Gastroesophageal sphincter (tissue), 4 donors: ENCODE measurements around the gene ASPG. TPM values are rescaled to one million over a fixed set of nuclear protein-coding genes. Genes with fewer than 3 reads are reported as not detected.

ENCODE experiments used
- ATAC-seq: fragments of 150-250 bp; one replicate; pipeline ENCODE4 v1.9.1; 2016; ENCODE audit warnings: mild to moderate bottlenecking, moderate library complexity
- H3K27ac ChIP-seq, 4 donors: fragments of 200-600 bp; sonication (generic) in 3 of 4; 1 replicate in 3 of 4; 2 replicates in 1 of 4; pipeline ENCODE4 v1.5.1; 2016 to 2019
- H3K27me3 ChIP-seq: fragments of 200-600 bp; sonication (generic); one replicate; pipeline ENCODE4 v1.5.1; 2019
- H3K36me3 ChIP-seq, 2 donors: fragments of 200-600 bp; sonication (generic); one replicate each; pipeline ENCODE4 v1.5.1; 2019; ENCODE audit warnings: control low read depth in 1 of 2
- H3K4me1 ChIP-seq, 3 donors: fragments of 200-600 bp; sonication (generic); 1 replicate in 2 of 3; 2 replicates in 1 of 3; pipeline ENCODE4 v1.5.1; 2016 to 2019; ENCODE audit warnings: control low read depth in 2 of 3
- H3K4me3 ChIP-seq, 2 donors: fragments of 200-600 bp; sonication (generic); one replicate each; pipeline ENCODE4 v1.5.1; 2019; ENCODE audit warnings: mild to moderate bottlenecking in 1 of 2, moderate library complexity in 1 of 2
- H3K9me3 ChIP-seq, 3 donors: fragments of 200-600 bp; sonication (generic); one replicate each; pipeline ENCODE4 v1.5.1; 2017 to 2019; ENCODE audit warnings: control low read depth in 2 of 3
- CTCF ChIP-seq, 4 experiments: fragments of 200-600 bp in 2 of 4; fragments of 450-650 bp in 2 of 4; sonication (generic) in 1 of 4; IDR thresholded peaks; one replicate each; pipeline ENCODE4 v1.5.1; 2017 to 2019; ENCODE audit warnings: antibody characterized with exemption in 4 of 4, mild to moderate bottlenecking in 2 of 4, moderate library complexity in 2 of 4
- EP300 ChIP-seq: sonication (generic); formaldehyde crosslinking; IDR thresholded peaks from one replicate; pipeline ENCODE4 v1.6.1; 2017; ENCODE audit warnings: antibody characterized with exemption, mild to moderate bottlenecking
- POLR2A ChIP-seq, 2 donors: fragments of 450-650 bp; IDR thresholded peaks; one replicate each; pipeline ENCODE4 v1.6.1; 2017; ENCODE audit warnings: antibody characterized with exemption in 2 of 2, mild to moderate bottlenecking in 2 of 2, moderate library complexity in 1 of 2
- POLR2AphosphoS5 ChIP-seq: sonication (generic); formaldehyde crosslinking; IDR thresholded peaks from one replicate; pipeline ENCODE4 v1.6.1; 2017; ENCODE audit warnings: antibody characterized with exemption
- WGBS, 2 donors: methylation state at CpG; one replicate each; pipeline ENCODE4 v1.1.5; 2018; ENCODE audit warnings: low coverage in 1 of 2; 5-methylcytosine and 5-hydroxymethylcytosine counted together
- total RNA-seq, 4 donors: library from RNA; depleted of rRNA; stranded (reverse); fragments of >200 nt; gene quantifications; one replicate each; pipeline ENCODE4 v1.1.0, GENCODE V29; 2016

ASPG gene
- total RNA-seq, 4 donors from 2014 or later, result 0.13 to 1.1 TPM; not detected in 2

GRCh38 chr14:104085889-104086201, 345 bp downstream of the ASPG start:
- Histone ChIP-seq H3K9me3 (peaks cover 0 to 5% (median 0%) of the 10 kb centered on the region in 3 donors), H3K4me1 (peaks cover 0 to 7% (median 0%) of the 10 kb centered on the region in 3 donors), H3K27me3 (peaks cover 65% of the 10 kb centered on the region), H3K27ac (no peak overlapping the region), H3K36me3 (no peaks in the 10 kb centered on the region), H3K4me3 (peak overlapping the region in 1 of 2 donors; percentile 39)
- ATAC-seq, result no peak
- TF ChIP-seq EP300 (no peak), POLR2AphosphoS5 (no peak), POLR2A (IDR thresholded peaks at IDR 0.05) (no peak), CTCF (IDR thresholded peaks at IDR 0.05) (no peak)
- WGBS, 2 donors, result no CpG with 5 or more reads among the region's 29 CpGs

GRCh38 chr14:104086210-104086660, 735 bp downstream of the ASPG start:
- no peak for ATAC-seq
- peaks cover 0 to 5% (median 0%) of the 10 kb centered on the region in 3 donors for H3K9me3 ChIP-seq
- no peaks in the 10 kb centered on the region for H3K36me3 ChIP-seq
- H3K27me3 ChIP-seq, result peaks cover 65% of the 10 kb centered on the region
- peaks cover 0 to 7% (median 0%) of the 10 kb centered on the region in 3 donors for H3K4me1 ChIP-seq
- no peak overlapping the region for H3K4me3 ChIP-seq
- no peak overlapping the region for H3K27ac ChIP-seq
- WGBS, 2 donors, result no CpG with 5 or more reads among the region's 13 CpGs
- TF ChIP-seq POLR2AphosphoS5 (no peak), POLR2A (IDR thresholded peaks at IDR 0.05) (no peak), CTCF (IDR thresholded peaks at IDR 0.05) (no peak), EP300 (no peak)

- Histone ChIP-seq H3K4me1 (peaks cover 0 to 7% (median 0%) of the 10 kb centered on the region in 3 donors), H3K9me3 (peaks cover 0 to 5% (median 0%) of the 10 kb centered on the region in 3 donors), H3K27ac (no peak overlapping the region), H3K27me3 (peaks cover 66% of the 10 kb centered on the region), H3K36me3 (no peaks in the 10 kb centered on the region), H3K4me3 (no peak overlapping the region)
- TF ChIP-seq POLR2A (IDR thresholded peaks at IDR 0.05) (no peak), POLR2AphosphoS5 (no peak), EP300 (no peak), CTCF (IDR thresholded peaks at IDR 0.05) (no peak)
- ATAC-seq, result no peak
- 51 to 60% methylated on average over 2 to 5 of the region's 16 CpGs for WGBS, 2 donors
These were observed 1.4 kb downstream of the ASPG start for GRCh38 chr14:104086661-104087461.

GRCh38 chr14:104087505-104087904, 2.0 kb downstream of the ASPG start:
- H3K9me3 ChIP-seq, result peaks cover 0 to 5% (median 0%) of the 10 kb centered on the region in 3 donors
- no peaks in the 10 kb centered on the region for H3K36me3 ChIP-seq
- no peak for ATAC-seq
- H3K27me3 ChIP-seq, result peaks cover 66% of the 10 kb centered on the region
- no peak for TF ChIP-seq POLR2A (IDR thresholded peaks at IDR 0.05)
- no peak for TF ChIP-seq EP300
- TF ChIP-seq CTCF (IDR thresholded peaks at IDR 0.05), result no peak
- no peak for TF ChIP-seq POLR2AphosphoS5
- no peak overlapping the region for H3K4me3 ChIP-seq
- WGBS, 2 donors, result 83 to 98% methylated on average over 6 to 8 of the region's 17 CpGs
- no peak overlapping the region for H3K27ac ChIP-seq
- H3K4me1 ChIP-seq, result peaks cover 0 to 7% (median 0%) of the 10 kb centered on the region in 3 donors
